Colonic mucosa (tissue), 4 donors: Measurements from ENCODE around the gene CES2. TPM values are rescaled to one million over a fixed set of nuclear protein-coding genes. Genes with fewer than 3 reads are reported as not detected.

ENCODE experiments used
- DNase-seq: peaks from one replicate; pipeline ENCODE4 v3.0.0-alpha.2; 2020
- H3K27ac ChIP-seq: fragments of 200-600 bp; one replicate; pipeline ENCODE4 v1.8.0; 2021
- H3K27me3 ChIP-seq: fragments of 200-600 bp; one replicate; pipeline ENCODE4 v1.8.0; 2021
- H3K36me3 ChIP-seq: fragments of 200-600 bp; one replicate; pipeline ENCODE4 v1.8.0; 2021
- H3K4me1 ChIP-seq: fragments of 200-600 bp; one replicate; pipeline ENCODE4 v1.8.0; 2021; ENCODE audit warnings: mild to moderate bottlenecking
- H3K4me3 ChIP-seq: fragments of 200-600 bp; one replicate; pipeline ENCODE4 v1.8.0; 2021
- H3K9ac ChIP-seq, 2 donors: one replicate each; pipeline ENCODE4 v1.7.0; 2013; ENCODE audit warnings: control low read depth in 2 of 2, low read depth in 2 of 2, low read length in 2 of 2
- H3K9me3 ChIP-seq: fragments of 200-600 bp; one replicate; pipeline ENCODE4 v1.8.0; 2021
- intact Hi-C: fragments of 100-400 bp; cut with DNase I; formaldehyde crosslinking; loops from one replicate; pipeline ENCODE4 v1.14.1; 2022
- total RNA-seq, 2 donors: library from RNA; stranded (reverse); fragmentation: NEBNext Ultra II Directional in 1 of 2; extraction: Animal tissue kit (Norgen Biotek cat#: 25700) in 1 of 2; gene quantifications; one replicate each; pipeline ENCODE4 v1.2.1, GENCODE V29; 2021
- TF ChIP-seq, protein P1 (sequence below): fragments of 200-600 bp; IDR thresholded peaks from one replicate; pipeline ENCODE4 v1.8.0; 2022; ENCODE audit warnings: antibody characterized with exemption, mild to moderate bottlenecking
- donor health status: healthy.
- donor health status: DM: no; HTN: no; CAD: no.
- donor health status: DM: no; HTN: no; CAD: no.

The CES2 gene
- total RNA-seq, 2 donors from 2014 or later: 407 to 525 TPM

GRCh38 chr16:66948837-66949225 lies 13.5 kb downstream of the CES2 start:
- Histone ChIP-seq H3K27ac (no peak overlapping the region), H3K4me1 (no peaks in the 10 kb centered on the region), H3K9ac (no peak overlapping the region)

DNA sequence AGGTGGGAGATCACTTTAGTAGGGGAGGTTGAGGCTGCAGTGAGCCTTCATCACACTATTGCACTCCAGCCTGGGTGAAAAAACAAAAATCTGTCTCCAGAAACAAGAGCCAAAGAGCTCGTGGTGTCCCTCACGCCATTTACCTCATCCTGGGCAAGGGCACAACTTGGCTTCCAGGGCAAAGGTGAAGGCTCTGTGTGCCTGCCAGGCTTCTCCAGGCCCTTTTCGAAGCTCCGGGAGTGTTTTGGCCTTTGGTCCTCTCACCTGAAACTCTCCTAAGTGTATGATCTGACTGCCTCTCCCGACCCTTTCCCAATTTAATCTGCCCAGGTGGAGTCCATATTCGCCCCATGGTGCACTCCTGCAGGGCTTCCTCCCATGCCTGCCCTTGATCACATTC lies 14.2 kb downstream of the CES2 start:
- TF ChIP-seq, protein P1, sequence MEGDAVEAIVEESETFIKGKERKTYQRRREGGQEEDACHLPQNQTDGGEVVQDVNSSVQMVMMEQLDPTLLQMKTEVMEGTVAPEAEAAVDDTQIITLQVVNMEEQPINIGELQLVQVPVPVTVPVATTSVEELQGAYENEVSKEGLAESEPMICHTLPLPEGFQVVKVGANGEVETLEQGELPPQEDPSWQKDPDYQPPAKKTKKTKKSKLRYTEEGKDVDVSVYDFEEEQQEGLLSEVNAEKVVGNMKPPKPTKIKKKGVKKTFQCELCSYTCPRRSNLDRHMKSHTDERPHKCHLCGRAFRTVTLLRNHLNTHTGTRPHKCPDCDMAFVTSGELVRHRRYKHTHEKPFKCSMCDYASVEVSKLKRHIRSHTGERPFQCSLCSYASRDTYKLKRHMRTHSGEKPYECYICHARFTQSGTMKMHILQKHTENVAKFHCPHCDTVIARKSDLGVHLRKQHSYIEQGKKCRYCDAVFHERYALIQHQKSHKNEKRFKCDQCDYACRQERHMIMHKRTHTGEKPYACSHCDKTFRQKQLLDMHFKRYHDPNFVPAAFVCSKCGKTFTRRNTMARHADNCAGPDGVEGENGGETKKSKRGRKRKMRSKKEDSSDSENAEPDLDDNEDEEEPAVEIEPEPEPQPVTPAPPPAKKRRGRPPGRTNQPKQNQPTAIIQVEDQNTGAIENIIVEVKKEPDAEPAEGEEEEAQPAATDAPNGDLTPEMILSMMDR: no peak
- no peaks in the 10 kb centered on the region for H3K27me3 ChIP-seq
- no peak for DNase-seq
- no peak overlapping the region for H3K9ac ChIP-seq
- no peak overlapping the region for H3K4me3 ChIP-seq
- intact Hi-C loops: no loop called here
- no peaks in the 10 kb centered on the region for H3K4me1 ChIP-seq
- no peaks in the 10 kb centered on the region for H3K36me3 ChIP-seq
- H3K27ac ChIP-seq: no peak overlapping the region
- H3K9me3 ChIP-seq: no peaks in the 10 kb centered on the region

More at GRCh38 chr16:66948837-66949225, 13.5 kb downstream of the CES2 start:
- peaks cover under 1% of the 10 kb centered on the region for H3K36me3 ChIP-seq
- intact Hi-C loops: no loop called here
- DNase-seq: no peak
- H3K9me3 ChIP-seq: no peaks in the 10 kb centered on the region
- TF ChIP-seq, protein P1: no peak
- peak overlapping the region; percentile 39 for H3K4me3 ChIP-seq
- H3K27me3 ChIP-seq: no peaks in the 10 kb centered on the region

DNA sequence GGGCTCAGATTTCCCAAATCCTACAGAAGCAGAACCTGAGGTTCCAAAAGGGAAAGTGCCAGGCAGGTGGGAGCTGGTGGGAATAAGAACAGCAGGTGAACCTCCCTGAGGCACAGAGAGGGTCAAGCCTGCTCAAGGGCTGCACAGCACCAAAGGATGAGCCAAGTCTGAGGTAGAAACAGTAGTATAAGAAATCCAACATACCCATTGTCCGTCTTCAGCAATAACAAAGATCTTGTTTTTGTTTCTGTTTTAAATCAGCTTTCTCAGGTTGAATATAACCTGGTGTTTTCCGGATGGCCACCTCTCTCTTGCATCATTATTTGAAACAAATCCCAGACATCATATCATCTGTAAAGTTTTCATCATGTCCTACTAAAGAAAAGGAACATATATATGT lies 15.1 kb downstream of the CES2 start:
- Histone ChIP-seq H3K4me3 (no peak overlapping the region), H3K9ac (no peak overlapping the region), H3K36me3 (no peaks in the 10 kb centered on the region), H3K27ac (no peak overlapping the region), H3K9me3 (no peaks in the 10 kb centered on the region), H3K4me1 (no peaks in the 10 kb centered on the region), H3K27me3 (no peaks in the 10 kb centered on the region)
- intact Hi-C loops: no loop called here
- DNase-seq: no peak
- TF ChIP-seq, protein P1: no peak

GRCh38 chr16:66950971-66951790 lies 15.9 kb downstream of the CES2 start:
- intact Hi-C loops: no loop called here
- Histone ChIP-seq H3K4me1 (no peaks in the 10 kb centered on the region), H3K36me3 (no peaks in the 10 kb centered on the region), H3K9me3 (no peaks in the 10 kb centered on the region), H3K4me3 (no peak overlapping the region), H3K27me3 (no peaks in the 10 kb centered on the region), H3K27ac (no peak overlapping the region), H3K9ac (no peak overlapping the region)
- TF ChIP-seq, protein P1: no peak
- no peak for DNase-seq

DNA sequence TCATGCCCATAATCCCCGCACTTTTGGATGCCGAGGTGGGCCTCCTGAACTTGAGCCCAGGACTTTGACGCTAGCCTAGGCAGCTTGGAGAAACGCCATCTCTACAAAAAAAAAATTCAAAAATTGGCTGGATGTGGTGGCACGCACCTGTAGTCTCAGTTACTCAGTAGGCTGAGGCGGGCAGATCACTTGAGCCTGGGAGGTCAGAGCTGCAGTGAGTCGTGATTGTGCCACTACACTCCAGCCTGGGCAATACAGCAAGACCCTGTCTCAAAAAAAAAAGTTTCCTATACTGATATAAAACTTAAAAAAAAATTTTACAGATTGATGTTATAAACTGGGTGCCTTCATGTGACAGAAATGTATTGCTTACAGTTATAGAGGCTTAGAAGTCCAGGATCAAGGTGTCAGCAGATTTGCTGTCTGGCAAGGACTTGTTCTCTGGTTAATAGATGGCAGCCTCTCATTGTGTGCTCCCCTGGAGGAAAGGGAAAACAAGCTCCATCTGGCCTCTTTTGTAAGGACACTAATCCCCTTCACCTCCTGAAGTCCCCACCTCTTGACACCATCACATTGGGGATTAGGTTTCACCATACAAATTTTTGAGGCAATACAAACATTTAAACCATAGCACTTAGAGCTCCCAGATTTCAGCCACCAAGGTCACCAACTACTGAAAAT lies 17.3 kb downstream of the CES2 start:
- intact Hi-C loops: no loop called here
- Histone ChIP-seq H3K27ac (peak overlapping the region; percentile 62), H3K27me3 (no peaks in the 10 kb centered on the region), H3K9me3 (no peaks in the 10 kb centered on the region), H3K9ac (peak overlapping the region in 1 of 2 donors; percentile 71), H3K36me3 (no peaks in the 10 kb centered on the region), H3K4me1 (peaks cover 4% of the 10 kb centered on the region), H3K4me3 (no peak overlapping the region)
- no peak for DNase-seq
- TF ChIP-seq, protein P1: no peak
